ENCODE data around the gene CHD9.

DNA sequence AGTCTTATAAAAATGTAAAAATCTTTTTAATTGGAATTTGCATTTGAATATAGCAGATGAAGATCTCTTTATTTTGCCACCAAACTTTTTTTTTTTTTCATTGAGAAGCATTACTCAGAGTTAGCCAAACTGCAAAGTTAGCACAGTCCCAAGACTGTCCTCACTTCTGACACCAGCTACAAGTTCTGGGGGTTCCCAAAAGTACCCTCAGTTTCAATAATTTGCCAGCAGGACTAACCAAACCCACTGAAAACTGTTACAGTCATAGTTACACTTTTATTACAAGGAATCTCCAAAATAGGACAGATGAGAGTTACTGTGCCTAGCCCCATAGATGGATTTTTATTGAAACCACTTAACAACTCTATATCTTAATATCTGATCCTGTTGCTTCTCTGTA, 144.1 kb downstream of the CHD9 start:
- TF ChIP-seq EZH2 (IDR thresholded peaks at IDR 0.05; ENCODE audit: borderline replicate concordance, low read depth, low read length): no peak
- no peak for TF ChIP-seq ARID1B (IDR thresholded peaks at IDR 0.05)
- no peak for TF ChIP-seq GATA2 (CRISPR knock-in tag; IDR thresholded peaks at IDR 0.05)
- no peak for TF ChIP-seq MED1 (CRISPR knock-in tag; IDR thresholded peaks at IDR 0.05; ENCODE audit: borderline replicate concordance)
- TF ChIP-seq PHF8 (IDR thresholded peaks at IDR 0.05; ENCODE audit: borderline replicate concordance, low read length): no peak
- TF ChIP-seq MYC (IDR thresholded peaks at IDR 0.05; ENCODE audit: low read depth, low read length): no peak
- TF ChIP-seq MYC (CRISPR knock-in tag; IDR thresholded peaks at IDR 0.05; ENCODE audit: borderline replicate concordance, low read depth): no peak
